ENCODE data around the gene SLC6A18. TPM values are rescaled to one million over a fixed set of nuclear protein-coding genes. Genes with fewer than 3 reads are reported as not detected.

Gene SLC6A18
- total and polyA plus RNA-seq, 2 donors (not counting 1 experiment from before 2014, with no cell fraction given), result not detected

- no peaks in the 10 kb centered on the region for H3K4me1 ChIP-seq (ENCODE audit: control insufficient read depth, extremely low read depth, insufficient read depth, low read length)
- H3K36me3 ChIP-seq (ENCODE audit: control insufficient read depth, insufficient read depth, low read length), result no peaks in the 10 kb centered on the region
- H3K27me3 ChIP-seq (ENCODE audit: control insufficient read depth, insufficient read depth, low read length), result peaks cover 3% of the 10 kb centered on the region
- H3K27ac ChIP-seq (ENCODE audit: insufficient read depth, low read length), result no peak overlapping the region
- no peaks in the 10 kb centered on the region for H4K20me1 ChIP-seq (ENCODE audit: control insufficient read depth, extremely low read depth, insufficient read depth, low read length)
- H3K4me2 ChIP-seq (ENCODE audit: extremely low read depth, insufficient read depth, low read length), result no peak overlapping the region
- H3K9ac ChIP-seq (ENCODE audit: insufficient read depth, low read length), result no peak overlapping the region
- H3K79me2 ChIP-seq (ENCODE audit: control insufficient read depth, insufficient read depth, low read length), result no peaks in the 10 kb centered on the region
- H3K4me3 ChIP-seq (replicated peaks in 1 of 4; ENCODE audit: control extremely low read depth in 1 of 4, insufficient read depth in 1 of 4, low read depth in 3 of 4, low read length in 4 of 4), result no peak overlapping the region
- DNase-seq (ENCODE audit: low read depth in 2 of 2), result no peak
- no peak overlapping the region for H2AFZ ChIP-seq (ENCODE audit: low read length)
- no peaks in the 10 kb centered on the region for H3K9me3 ChIP-seq (ENCODE audit: control insufficient read depth, insufficient read depth, low read depth, low read length)
- TF ChIP-seq CTCF (conservative IDR thresholded peaks at IDR 0.05 in 1 of 2, IDR thresholded peaks at IDR 0.05 in 1 of 2; ENCODE audit: low read depth in 1 of 2, low read length in 2 of 2), result no peak
- TF ChIP-seq EZH2 (IDR thresholded peaks at IDR 0.05; ENCODE audit: low read length, missing control alignments), result no peak
These were observed 30.8 kb upstream of the SLC6A18 start for GRCh38 chr5:1194378-1194777.

- Histone ChIP-seq H3K9ac (ENCODE audit: insufficient read depth, low read length) (no peak overlapping the region), H3K27me3 (ENCODE audit: control insufficient read depth, insufficient read depth, low read length) (no peaks in the 10 kb centered on the region), H3K4me3 (replicated peaks in 1 of 4; ENCODE audit: control extremely low read depth in 1 of 4, insufficient read depth in 1 of 4, low read depth in 3 of 4, low read length in 4 of 4) (no peak overlapping the region), H3K79me2 (ENCODE audit: control insufficient read depth, insufficient read depth, low read length) (no peaks in the 10 kb centered on the region), H2AFZ (ENCODE audit: low read length) (no peak overlapping the region), H3K36me3 (ENCODE audit: control insufficient read depth, insufficient read depth, low read length) (no peaks in the 10 kb centered on the region), H3K9me3 (ENCODE audit: control insufficient read depth, insufficient read depth, low read depth, low read length) (no peaks in the 10 kb centered on the region), H3K27ac (ENCODE audit: insufficient read depth, low read length) (no peak overlapping the region), H3K4me1 (ENCODE audit: control insufficient read depth, extremely low read depth, insufficient read depth, low read length) (no peaks in the 10 kb centered on the region), H3K4me2 (ENCODE audit: extremely low read depth, insufficient read depth, low read length) (no peak overlapping the region), H4K20me1 (ENCODE audit: control insufficient read depth, extremely low read depth, insufficient read depth, low read length) (no peaks in the 10 kb centered on the region)
- no peak for DNase-seq (ENCODE audit: low read depth in 2 of 2)
- TF ChIP-seq EZH2 (IDR thresholded peaks at IDR 0.05; ENCODE audit: low read length, missing control alignments), result no peak
- no peak for TF ChIP-seq CTCF (conservative IDR thresholded peaks at IDR 0.05 in 1 of 2, IDR thresholded peaks at IDR 0.05 in 1 of 2; ENCODE audit: low read depth in 1 of 2, low read length in 2 of 2)
These were observed 29.7 kb upstream of the SLC6A18 start for GRCh38 chr5:1195439-1195838.

- Histone ChIP-seq H3K27me3 (ENCODE audit: control insufficient read depth, insufficient read depth, low read length) (no peaks in the 10 kb centered on the region), H3K36me3 (ENCODE audit: control insufficient read depth, insufficient read depth, low read length) (no peaks in the 10 kb centered on the region), H3K4me1 (ENCODE audit: control insufficient read depth, extremely low read depth, insufficient read depth, low read length) (no peaks in the 10 kb centered on the region), H3K9me3 (ENCODE audit: control insufficient read depth, insufficient read depth, low read depth, low read length) (no peaks in the 10 kb centered on the region), H3K27ac (ENCODE audit: insufficient read depth, low read length) (no peak overlapping the region), H4K20me1 (ENCODE audit: control insufficient read depth, extremely low read depth, insufficient read depth, low read length) (no peaks in the 10 kb centered on the region), H2AFZ (ENCODE audit: low read length) (no peak overlapping the region), H3K4me3 (replicated peaks in 1 of 4; ENCODE audit: control extremely low read depth in 1 of 4, insufficient read depth in 1 of 4, low read depth in 3 of 4, low read length in 4 of 4) (no peak overlapping the region), H3K4me2 (ENCODE audit: extremely low read depth, insufficient read depth, low read length) (no peak overlapping the region), H3K79me2 (ENCODE audit: control insufficient read depth, insufficient read depth, low read length) (no peaks in the 10 kb centered on the region), H3K9ac (ENCODE audit: insufficient read depth, low read length) (no peak overlapping the region)
- no peak for TF ChIP-seq CTCF (conservative IDR thresholded peaks at IDR 0.05 in 1 of 2, IDR thresholded peaks at IDR 0.05 in 1 of 2; ENCODE audit: low read depth in 1 of 2, low read length in 2 of 2)
- DNase-seq (ENCODE audit: low read depth in 2 of 2), result no peak
These were observed 29.3 kb upstream of the SLC6A18 start for GRCh38 chr5:1195916-1196315.

Data from fibroblast of lung (primary cell).